GM12891 (cell line): ENCODE results near the gene CALM1.

Experiments
- DNase-seq: peaks from one replicate; pipeline ENCODE4 v3.0.0; 2011; ENCODE audit warnings: low spot score; ENCODE audit not compliant: insufficient read length
- FAIRE-seq: peaks from 2 replicates; lab custom pipeline; 2011; peaks lifted over from hg19 to GRCh38; lab: Jason Lieb, UNC
- PAX5 ChIP-seq: IDR thresholded peaks from 2 replicates; pipeline ENCODE4 v1.6.1; 2011; ENCODE audit warnings: low read length, moderate library complexity, mild to moderate bottlenecking; ENCODE audit not compliant: insufficient read depth, severe bottlenecking
- POLR2A ChIP-seq: IDR thresholded peaks from 2 replicates; pipeline ENCODE4 v1.6.1; 2011; ENCODE audit warnings: low read depth, low read length, control low read depth
- POLR2AphosphoS5 ChIP-seq: IDR thresholded peaks from 2 replicates; pipeline ENCODE4 v1.6.1; 2011; ENCODE audit warnings: low read depth, low read length, control low read depth
- POU2F2 ChIP-seq: IDR thresholded peaks from 2 replicates; pipeline ENCODE4 v1.6.1; 2011; ENCODE audit warnings: low read depth, mild to moderate bottlenecking, control low read depth, low read length, moderate library complexity
- SPI1 ChIP-seq: IDR thresholded peaks from 2 replicates; pipeline ENCODE4 v1.6.1; 2011; ENCODE audit warnings: low read depth, low read length, control low read depth
- TAF1 ChIP-seq: IDR thresholded peaks from 2 replicates; pipeline ENCODE4 v1.6.1; 2011; ENCODE audit warnings: low read depth, low read length, control low read depth

The CALM1 gene

DNA sequence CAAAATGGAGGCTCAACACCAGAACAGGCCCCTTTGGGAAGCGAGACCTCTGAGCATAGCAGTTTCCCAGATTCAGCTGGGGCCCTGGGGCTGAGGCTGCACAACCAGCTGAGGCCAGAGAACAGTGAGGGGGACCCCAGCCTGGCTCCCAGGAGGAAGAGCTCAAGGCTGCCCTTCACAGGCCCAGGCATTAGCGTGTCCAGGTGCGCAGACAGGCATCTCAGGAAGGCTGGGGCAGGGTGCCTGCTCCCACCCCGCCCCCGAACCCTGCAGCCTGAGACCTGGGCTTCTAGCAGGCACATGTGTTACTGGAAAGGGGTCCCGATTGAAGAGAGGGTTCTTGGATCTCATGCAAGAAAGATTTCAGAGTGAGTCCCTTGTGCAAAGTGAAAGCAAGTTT is 27.2 kb downstream of the CALM1 start:
- TF ChIP-seq POLR2A = no peak
- no peak for TF ChIP-seq SPI1
- TF ChIP-seq POU2F2 = no peak
- no peak for TF ChIP-seq POLR2AphosphoS5
- TF ChIP-seq PAX5 = no peak
- no peak for TF ChIP-seq TAF1
- DNase-seq (no peak), FAIRE-seq (no peak)

DNA sequence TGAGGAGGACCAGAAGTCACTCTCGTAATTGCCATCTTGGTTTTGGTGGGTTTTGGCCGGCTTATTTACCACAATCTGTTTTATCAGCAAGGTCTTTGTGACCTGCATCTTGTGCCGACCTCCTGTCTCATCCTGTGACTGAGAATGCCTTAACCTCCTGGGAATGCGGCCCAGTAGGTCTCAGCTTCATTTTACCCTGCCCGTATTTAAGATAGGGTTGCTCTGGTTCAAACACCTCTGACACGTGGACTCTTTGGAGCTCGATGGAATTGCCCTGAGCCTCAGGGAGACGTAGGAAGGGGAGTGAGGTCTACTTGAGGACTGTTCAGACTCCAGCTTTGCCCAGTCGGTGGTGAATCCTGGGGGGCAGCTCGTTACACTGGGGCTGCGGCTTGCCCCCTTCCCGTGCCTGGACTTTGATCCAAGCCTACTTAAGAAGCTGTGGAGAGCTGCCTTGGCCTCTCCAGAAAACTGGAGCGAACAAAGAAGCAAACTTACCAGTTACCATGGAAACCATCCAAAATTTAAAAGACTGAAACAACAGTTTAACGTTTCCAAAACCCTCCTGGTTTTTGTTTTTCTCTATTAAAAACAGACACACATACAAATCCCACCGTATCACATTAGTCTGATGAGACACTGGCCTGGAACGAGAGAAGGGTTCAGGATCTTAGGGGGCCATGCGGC is 28.0 kb downstream of the CALM1 start:
- TF ChIP-seq SPI1 (no peak), POU2F2 (no peak), POLR2AphosphoS5 (no peak), POLR2A (no peak), TAF1 (no peak)
- DNase-seq (no peak), FAIRE-seq (no peak)

DNA sequence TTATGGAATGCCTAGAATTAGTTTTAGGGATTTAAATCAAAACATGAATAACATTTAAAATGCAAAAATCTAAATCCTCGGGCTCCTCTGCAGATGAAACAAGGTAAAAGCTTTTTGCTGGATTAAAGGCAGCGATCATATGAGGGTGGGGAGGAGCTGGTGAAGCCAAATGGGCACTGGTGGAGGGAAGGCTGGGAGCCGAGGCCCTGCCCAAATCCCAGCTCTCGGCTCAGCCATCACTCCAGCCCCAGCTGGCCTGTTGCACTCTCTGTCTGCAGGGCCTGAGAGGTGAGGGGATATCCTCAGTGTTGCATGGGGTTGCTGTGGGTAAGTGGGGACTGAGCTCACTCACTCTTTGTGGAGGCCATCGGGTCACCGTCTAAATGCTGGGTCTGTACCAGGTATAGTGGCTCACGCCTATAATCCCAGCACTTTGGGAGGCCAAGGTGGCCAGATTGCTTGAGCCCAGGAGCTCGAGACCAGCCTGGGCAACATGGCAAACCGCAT is 28.6 kb downstream of the CALM1 start:
- FAIRE-seq = no peak

DNA sequence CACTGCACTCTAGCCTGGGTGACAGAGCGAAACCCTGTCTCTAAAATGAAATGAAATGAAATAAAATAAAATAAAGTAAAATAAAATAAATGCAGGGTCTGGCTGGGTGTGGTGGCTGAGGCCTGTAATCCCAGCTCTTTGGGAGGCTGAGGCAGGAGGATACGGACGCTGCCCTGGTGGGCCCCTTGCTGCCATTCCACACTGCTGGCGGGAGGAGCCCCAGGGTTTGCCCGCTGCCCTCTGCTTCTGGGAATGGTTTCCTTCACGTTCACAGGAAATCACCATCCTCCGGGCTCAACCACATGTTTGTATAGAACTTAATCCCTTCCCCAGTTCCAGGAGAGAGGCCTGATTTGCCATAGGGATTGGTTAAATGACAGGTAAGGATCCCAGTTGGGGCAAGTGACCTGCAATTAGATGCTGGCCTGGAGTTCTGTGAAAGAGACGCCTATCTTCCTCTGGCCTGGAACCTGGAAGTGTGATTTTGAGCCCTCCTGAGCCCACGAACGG is 29.3 kb downstream of the CALM1 start:
- FAIRE-seq (no peak), DNase-seq (no peak)
- TF ChIP-seq TAF1 = no peak
- TF ChIP-seq POU2F2 = no peak
- TF ChIP-seq POLR2A = no peak
- TF ChIP-seq POLR2AphosphoS5 = no peak
- no peak for TF ChIP-seq SPI1
- TF ChIP-seq PAX5 = no peak

More for the DNA sequence above, 28.6 kb downstream of the CALM1 start:
- TF ChIP-seq TAF1 (no peak), POLR2AphosphoS5 (no peak), PAX5 (no peak), POLR2A (no peak), SPI1 (no peak), POU2F2 (no peak)
- no peak for DNase-seq

DNA sequence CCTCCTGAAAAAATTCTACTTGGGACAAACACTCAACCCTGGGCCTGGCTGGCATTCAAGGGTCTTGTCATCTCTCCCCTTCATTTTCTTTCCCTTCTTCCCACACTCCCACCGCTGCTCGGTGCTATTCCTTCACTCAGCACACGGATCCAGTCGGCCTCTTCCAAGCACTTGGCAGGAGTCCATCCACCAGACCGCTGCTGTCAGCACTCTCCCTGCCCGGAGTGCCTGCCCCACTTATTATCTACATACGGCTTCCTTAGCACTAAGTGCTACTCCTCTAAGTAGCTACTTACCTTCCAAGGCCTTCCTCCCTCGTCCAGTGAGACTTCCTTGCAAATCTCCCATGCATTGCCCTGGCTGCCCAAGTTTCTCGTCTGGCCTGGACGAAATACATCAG is 29.8 kb downstream of the CALM1 start:
- no peak for TF ChIP-seq POLR2A
- no peak for TF ChIP-seq PAX5
- no peak for TF ChIP-seq SPI1
- TF ChIP-seq POU2F2 = no peak
- TF ChIP-seq TAF1 = no peak
- TF ChIP-seq POLR2AphosphoS5 = no peak
- DNase-seq (no peak), FAIRE-seq (no peak)

DNA sequence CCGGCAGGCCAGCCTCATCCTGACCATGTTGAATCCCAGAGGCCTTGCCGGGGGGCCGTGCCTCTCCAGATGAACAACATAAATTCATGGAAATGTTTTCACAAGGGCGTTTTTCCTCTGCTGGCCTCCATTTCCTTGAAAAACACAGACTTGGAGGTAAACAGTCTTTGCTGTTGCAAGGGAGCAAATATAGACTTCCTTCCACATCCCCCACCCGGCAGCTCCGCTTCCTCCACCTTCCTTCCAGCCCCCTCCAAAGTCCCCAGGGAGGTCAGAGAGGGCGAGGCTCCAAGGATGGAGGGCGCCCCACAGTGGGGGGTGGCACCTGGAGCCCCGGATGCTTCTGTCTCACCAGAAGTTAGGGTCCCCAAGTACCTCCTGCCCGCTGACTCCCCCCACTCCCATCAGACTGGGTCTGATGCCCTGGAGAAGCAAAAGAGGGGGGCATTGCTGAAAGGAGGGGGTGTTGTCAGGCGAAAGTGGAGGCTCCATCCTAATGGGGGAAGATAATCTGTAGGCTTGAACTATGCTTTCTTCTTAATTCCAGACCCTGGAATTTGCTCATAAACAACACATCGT is 31.1 kb downstream of the CALM1 start:
- no peak for FAIRE-seq
- TF ChIP-seq POLR2AphosphoS5 (no peak), PAX5 (no peak), POLR2A (no peak), POU2F2 (no peak), TAF1 (no peak), SPI1 (no peak)
- DNase-seq = no peak

DNA sequence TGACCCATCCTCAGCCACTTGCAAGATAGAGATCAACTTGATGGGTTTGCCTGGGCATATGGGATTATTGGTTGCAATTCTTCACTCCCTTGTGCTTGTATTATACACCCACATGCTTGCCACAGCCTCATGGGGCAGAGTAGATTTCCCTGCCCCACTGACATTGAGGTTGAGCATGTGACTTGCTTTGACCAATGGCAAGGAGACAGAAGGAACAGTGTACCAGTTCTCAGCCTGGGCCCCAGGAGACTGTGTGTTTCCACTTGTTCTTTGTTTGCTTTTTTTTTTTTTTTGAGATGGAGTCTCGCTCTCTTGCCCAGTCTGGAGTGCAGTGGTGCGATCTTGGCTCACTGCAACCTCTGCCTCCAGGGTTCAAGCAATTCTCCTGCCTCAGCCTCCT is 31.8 kb downstream of the CALM1 start:
- TF ChIP-seq POU2F2 (no peak), POLR2AphosphoS5 (no peak), PAX5 (no peak), TAF1 (no peak), POLR2A (no peak), SPI1 (no peak)
- DNase-seq (no peak), FAIRE-seq (no peak)

DNA sequence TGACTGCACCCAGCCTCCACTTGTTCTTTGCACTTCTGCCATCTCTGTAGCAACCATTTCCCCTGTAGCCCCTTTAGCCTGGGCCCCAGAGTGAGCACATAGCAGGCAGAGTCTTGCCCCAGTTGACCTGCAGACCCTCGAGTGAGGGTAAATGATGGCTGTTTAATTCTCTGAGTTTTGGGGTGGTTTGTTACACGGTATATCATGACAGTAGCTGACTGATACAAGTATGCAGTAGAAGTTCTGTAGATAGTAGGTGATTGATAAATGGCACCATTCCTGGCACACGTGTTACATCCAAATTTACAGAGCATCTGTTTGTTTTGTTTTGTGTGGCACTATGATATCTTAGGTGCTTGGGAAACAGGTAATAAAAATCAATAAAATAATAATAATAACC is 32.4 kb downstream of the CALM1 start:
- no peak for DNase-seq
- TF ChIP-seq POLR2A = no peak
- no peak for TF ChIP-seq PAX5
- TF ChIP-seq TAF1 = no peak
- TF ChIP-seq SPI1 = no peak
- no peak for TF ChIP-seq POU2F2
- TF ChIP-seq POLR2AphosphoS5 = no peak
- no peak for FAIRE-seq

DNA sequence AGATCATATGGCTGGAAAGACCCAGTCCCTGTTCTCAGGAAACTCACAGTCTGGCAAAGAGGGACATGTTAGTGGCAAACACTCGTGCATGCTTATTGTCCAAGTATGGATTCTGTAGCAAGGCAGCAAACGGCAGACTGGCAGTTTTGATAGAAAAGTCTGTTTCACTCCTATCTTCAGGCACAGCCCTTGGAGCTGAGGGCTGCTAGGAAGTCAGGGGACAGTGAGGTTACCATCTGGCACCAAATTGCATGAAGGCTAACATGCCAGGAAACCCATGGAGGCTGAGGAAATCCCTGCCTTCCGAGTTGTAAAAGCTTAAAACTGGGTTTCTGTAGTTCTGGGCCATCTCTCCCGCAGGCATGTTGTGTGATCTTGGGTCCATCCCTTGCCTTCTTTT is 32.9 kb downstream of the CALM1 start:
- TF ChIP-seq POU2F2 = no peak
- TF ChIP-seq SPI1 = no peak
- TF ChIP-seq TAF1 = no peak
- no peak for TF ChIP-seq POLR2AphosphoS5
- TF ChIP-seq PAX5 = no peak
- no peak for TF ChIP-seq POLR2A
- FAIRE-seq (no peak), DNase-seq (no peak)
